Neural progenitor cell (in vitro differentiated cells): ENCODE data around the gene CHST8. TPM values are rescaled to one million over a fixed set of nuclear protein-coding genes. Genes with fewer than 3 reads are reported as not detected.
"Not testable (repeated sequence)": the region's sequence is repeated elsewhere in the genome, so short reads cannot be mapped to it uniquely, and the experiment has no call there.

ENCODE experiments used
- DNase-seq: peaks from one replicate; pipeline ENCODE4 v3.0.0-alpha.2; 2016; ENCODE audit warnings: low spot score
- H2AFZ ChIP-seq: fragments of 200-600 bp; sonication (generic); replicated peaks from 2 replicates; pipeline ENCODE4 v1.6.1; 2016; ENCODE audit warnings: antibody characterized with exemption
- H3F3A ChIP-seq: fragments of 200-600 bp; sonication (generic); 2 replicates; pipeline ENCODE4 v1.6.1; 2016; ENCODE audit warnings: antibody characterized with exemption, low read depth
- H3K27ac ChIP-seq: fragments of 200-600 bp; sonication (generic); 2 replicates; pipeline ENCODE4 v1.5.1; 2016; ENCODE audit warnings: mild to moderate bottlenecking
- H3K27me3 ChIP-seq: fragments of 200-600 bp; sonication (generic); 2 replicates; pipeline ENCODE4 v1.6.1; 2016; ENCODE audit warnings: mild to moderate bottlenecking, moderate library complexity
- H3K36me3 ChIP-seq: fragments of 200-600 bp; sonication (generic); 2 replicates; pipeline ENCODE4 v1.5.1; 2016
- H3K4me1 ChIP-seq: fragments of 200-600 bp; sonication (generic); 2 replicates; pipeline ENCODE4 v1.6.1; 2016; ENCODE audit warnings: mixed run types
- H3K4me2 ChIP-seq: fragments of 200-600 bp; sonication (generic); 2 replicates; pipeline ENCODE4 v1.6.1; 2016
- H3K4me3 ChIP-seq: fragments of 200-600 bp; sonication (generic); 2 replicates; pipeline ENCODE4 v1.5.1; 2016
- H3K79me2 ChIP-seq: fragments of 200-600 bp; sonication (generic); 2 replicates; pipeline ENCODE4 v1.6.1; 2016; ENCODE audit warnings: low read depth
- H3K9ac ChIP-seq: fragments of 200-600 bp; sonication (generic); 2 replicates; pipeline ENCODE4 v1.6.1; 2016
- H3K9me3 ChIP-seq: fragments of 200-600 bp; sonication (generic); 2 replicates; pipeline ENCODE4 v1.5.1; 2016; ENCODE audit warnings: low read depth
- H4K20me1 ChIP-seq: fragments of 200-600 bp; sonication (generic); 2 replicates; pipeline ENCODE4 v1.6.1; 2016; ENCODE audit warnings: low read depth
- H3K27ac Mint-ChIP-seq: 3 replicates; pipeline ENCODE4 v1.8.0; 2021; ENCODE audit warnings: mixed read lengths
- H3K27me3 Mint-ChIP-seq: 2 replicates; pipeline ENCODE4 v1.8.0; 2022; ENCODE audit warnings: low read depth, mild to moderate bottlenecking, inconsistent platforms, moderate library complexity, mixed read lengths; ENCODE audit not compliant: insufficient read depth
- H3K36me3 Mint-ChIP-seq: 3 replicates; pipeline ENCODE4 v1.8.0; 2021; ENCODE audit warnings: mixed read lengths
- H3K4me1 Mint-ChIP-seq: 3 replicates; pipeline ENCODE4 v1.8.0; 2021; ENCODE audit warnings: mixed read lengths
- H3K4me3 Mint-ChIP-seq: 3 replicates; pipeline ENCODE4 v1.8.0; 2021; ENCODE audit warnings: mild to moderate bottlenecking, moderate library complexity, mixed read lengths
- H3K9me3 Mint-ChIP-seq: 3 replicates; pipeline ENCODE4 v1.8.0; 2020; ENCODE audit warnings: mixed read lengths
- CTCF ChIP-seq: fragments of 200-600 bp; sonication (generic); IDR thresholded peaks from 2 replicates; pipeline ENCODE4 v1.5.1; 2017; ENCODE audit warnings: antibody characterized with exemption, mild to moderate bottlenecking
- EZH2 ChIP-seq: fragments of 200-600 bp; sonication (generic); IDR thresholded peaks from 2 replicates; pipeline ENCODE4 v1.6.1; 2017; ENCODE audit warnings: antibody characterized with exemption, mild to moderate bottlenecking, moderate library complexity
- EZH2phosphoT487 ChIP-seq: fragments of 200-600 bp; sonication (generic); IDR thresholded peaks from 2 replicates; pipeline ENCODE4 v1.6.1; 2017; ENCODE audit warnings: antibody characterized with exemption
- total RNA-seq: library from RNA; depleted of rRNA; stranded (reverse); fragments of >200 nt; gene quantifications from 2 replicates; pipeline ENCODE4 v1.2.3, GENCODE V29; 2015; ENCODE audit warnings: low replicate concordance

Gene CHST8
- total RNA-seq, 1 donor from 2014 or later: 0.92 TPM

- peak overlapping the region; percentile 19 for H3K27ac Mint-ChIP-seq
Observed at GRCh38 chr19:33818411-33818810, 196.7 kb downstream of the CHST8 start.

GRCh38 chr19:33819078-33819477, 197.3 kb downstream of the CHST8 start:
- Histone ChIP-seq H3F3A (peaks cover 15% of the 10 kb centered on the region), H3K4me3 (peak overlapping the region; percentile 44), H3K4me1 (peaks cover 13% of the 10 kb centered on the region), H3K4me2 (peak overlapping the region; percentile 84)
- H3K79me2 ChIP-seq, H3K36me3 Mint-ChIP-seq, H3K9me3 ChIP-seq, H3K27ac ChIP-seq, H4K20me1 ChIP-seq, DNase-seq, H3K27me3 ChIP-seq, H3K36me3 ChIP-seq, H3K27me3 Mint-ChIP-seq, H3K9me3 Mint-ChIP-seq, H2AFZ ChIP-seq, H3K9ac ChIP-seq: not testable (repeated sequence)
- Mint-ChIP-seq H3K4me3 (peak overlapping the region; percentile 80), H3K4me1 (peaks cover 46% of the 10 kb centered on the region), H3K27ac (peak overlapping the region; percentile 98)

More at GRCh38 chr19:33818411-33818810, 196.7 kb downstream of the CHST8 start:
- no peaks in the 10 kb centered on the region for H3K9me3 ChIP-seq
- DNase-seq: no peak
- H3K4me3 Mint-ChIP-seq: peak overlapping the region; percentile 38
- peaks cover 13% of the 10 kb centered on the region for H3K4me1 ChIP-seq
- no peak overlapping the region for H3K27ac ChIP-seq
- H3K9ac ChIP-seq: no peak overlapping the region
- H3K4me1 Mint-ChIP-seq: peaks cover 49% of the 10 kb centered on the region
- H3K36me3 ChIP-seq: no peaks in the 10 kb centered on the region
- H3K4me2 ChIP-seq: no peak overlapping the region
- no peaks in the 10 kb centered on the region for H3K9me3 Mint-ChIP-seq
- peaks cover 10% of the 10 kb centered on the region for H4K20me1 ChIP-seq
- H2AFZ ChIP-seq: no peak overlapping the region
- TF ChIP-seq EZH2phosphoT487: no peak
- TF ChIP-seq CTCF: no peak
- no peak for TF ChIP-seq EZH2
- H3K36me3 Mint-ChIP-seq: peaks cover 3% of the 10 kb centered on the region
- H3K27me3 ChIP-seq: peaks cover 9% of the 10 kb centered on the region
- no peak overlapping the region for H3K4me3 ChIP-seq
- H3K27me3 Mint-ChIP-seq: peaks cover 10% of the 10 kb centered on the region
- peaks cover 15% of the 10 kb centered on the region for H3F3A ChIP-seq
- no peaks in the 10 kb centered on the region for H3K79me2 ChIP-seq

GRCh38 chr19:33819506-33819879, 197.7 kb downstream of the CHST8 start:
- peaks cover 42% of the 10 kb centered on the region for H3K4me1 Mint-ChIP-seq
- H3K4me3 ChIP-seq: peak overlapping the region; percentile 44
- H3K9me3 ChIP-seq: no peaks in the 10 kb centered on the region
- H2AFZ ChIP-seq: peak overlapping the region; percentile 88
- H3K27ac Mint-ChIP-seq: peak overlapping the region; percentile 98
- H3K4me3 Mint-ChIP-seq: peak overlapping the region; percentile 80
- H3K9me3 Mint-ChIP-seq: no peaks in the 10 kb centered on the region
- H3K79me2 ChIP-seq: no peaks in the 10 kb centered on the region
- H3K27me3 Mint-ChIP-seq: peaks cover 10% of the 10 kb centered on the region
- H3K27ac ChIP-seq: no peak overlapping the region
- peaks cover 13% of the 10 kb centered on the region for H3K4me1 ChIP-seq
- DNase-seq: peak; percentile 69
- H3K36me3 Mint-ChIP-seq: peaks cover 2% of the 10 kb centered on the region
- peaks cover 15% of the 10 kb centered on the region for H3F3A ChIP-seq
- TF ChIP-seq CTCF (no peak), EZH2 (no peak), EZH2phosphoT487 (no peak)
- H3K27me3 ChIP-seq: peaks cover 9% of the 10 kb centered on the region
- H3K9ac ChIP-seq: no peak overlapping the region
- no peaks in the 10 kb centered on the region for H3K36me3 ChIP-seq
- H3K4me2 ChIP-seq: peak overlapping the region; percentile 84
- peaks cover under 1% of the 10 kb centered on the region for H4K20me1 ChIP-seq

- H3K4me1 ChIP-seq: peaks cover 13% of the 10 kb centered on the region
- peaks cover 9% of the 10 kb centered on the region for H3K27me3 ChIP-seq
- peak overlapping the region; percentile 88 for H2AFZ ChIP-seq
- H3K9me3 Mint-ChIP-seq: no peaks in the 10 kb centered on the region
- H3K4me3 Mint-ChIP-seq: peak overlapping the region; percentile 50
- H3K79me2 ChIP-seq: no peaks in the 10 kb centered on the region
- no peaks in the 10 kb centered on the region for H3K9me3 ChIP-seq
- peak overlapping the region; percentile 84 for H3K4me2 ChIP-seq
- no peak overlapping the region for H3K9ac ChIP-seq
- H3F3A ChIP-seq: peaks cover 15% of the 10 kb centered on the region
- peak overlapping the region; percentile 44 for H3K4me3 ChIP-seq
- TF ChIP-seq EZH2 (no peak), CTCF (no peak), EZH2phosphoT487 (no peak)
- DNase-seq: peak; percentile 80
- H4K20me1 ChIP-seq: no peaks in the 10 kb centered on the region
- H3K36me3 Mint-ChIP-seq: no peaks in the 10 kb centered on the region
- H3K27ac ChIP-seq: no peak overlapping the region
- no peak overlapping the region for H3K27ac Mint-ChIP-seq
- no peaks in the 10 kb centered on the region for H3K36me3 ChIP-seq
- peaks cover 11% of the 10 kb centered on the region for H3K27me3 Mint-ChIP-seq
- H3K4me1 Mint-ChIP-seq: peaks cover 38% of the 10 kb centered on the region
Observed at GRCh38 chr19:33819880-33820781, 198.4 kb downstream of the CHST8 start.
